Embryonic facial prominence (tissue), 1 donor: Measurements from ENCODE around the gene LHFPL5.

Experiments used
- DNase-seq: peaks from one replicate; pipeline ENCODE4 v3.0.0-alpha.2; 2016; ENCODE audit errors: extremely low spot score

LHFPL5 gene

DNA sequence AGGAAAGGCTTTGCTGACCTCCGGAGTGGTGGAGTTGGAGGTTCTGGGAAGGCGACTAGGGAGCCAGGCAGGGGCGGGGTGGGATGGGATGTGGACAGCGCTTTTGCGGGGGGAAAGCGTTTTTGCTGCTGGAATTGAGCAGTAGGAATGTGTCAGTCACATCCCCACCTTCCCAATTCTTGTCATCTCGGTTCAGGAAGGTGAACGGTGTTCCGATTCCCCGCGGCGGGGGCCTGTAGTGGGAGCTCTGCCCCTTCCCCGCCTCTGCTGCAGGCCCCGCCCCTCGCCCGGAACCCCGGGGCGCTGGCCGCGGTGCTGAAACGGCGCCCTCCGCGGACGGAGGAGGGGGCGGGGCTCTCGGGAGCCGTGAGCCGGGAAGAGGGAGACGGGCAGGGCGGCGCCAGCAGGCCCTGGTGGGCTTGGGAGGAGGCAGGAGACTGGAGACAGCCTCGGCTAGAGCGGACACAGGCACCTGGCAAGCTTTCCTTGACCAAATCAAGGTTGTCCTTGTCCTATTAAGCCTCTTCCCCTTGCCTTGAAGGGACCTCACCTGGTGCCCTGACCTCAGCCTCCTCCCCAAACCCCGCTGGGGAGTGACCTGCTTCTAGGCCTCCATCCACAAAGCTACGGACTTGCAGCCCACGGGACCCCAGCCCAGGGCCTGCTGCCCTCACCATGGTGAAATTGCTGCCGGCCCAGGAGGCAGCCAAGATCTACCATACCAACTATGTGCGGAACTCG is at the start of gene LHFPL5:
Gene LHFPL5, plus strand, starts transcription at position 357 of the 741 bp plus-strand sequence. Its CDS starts 319 bp downstream, at position 676.
- no peak for DNase-seq

DNA sequence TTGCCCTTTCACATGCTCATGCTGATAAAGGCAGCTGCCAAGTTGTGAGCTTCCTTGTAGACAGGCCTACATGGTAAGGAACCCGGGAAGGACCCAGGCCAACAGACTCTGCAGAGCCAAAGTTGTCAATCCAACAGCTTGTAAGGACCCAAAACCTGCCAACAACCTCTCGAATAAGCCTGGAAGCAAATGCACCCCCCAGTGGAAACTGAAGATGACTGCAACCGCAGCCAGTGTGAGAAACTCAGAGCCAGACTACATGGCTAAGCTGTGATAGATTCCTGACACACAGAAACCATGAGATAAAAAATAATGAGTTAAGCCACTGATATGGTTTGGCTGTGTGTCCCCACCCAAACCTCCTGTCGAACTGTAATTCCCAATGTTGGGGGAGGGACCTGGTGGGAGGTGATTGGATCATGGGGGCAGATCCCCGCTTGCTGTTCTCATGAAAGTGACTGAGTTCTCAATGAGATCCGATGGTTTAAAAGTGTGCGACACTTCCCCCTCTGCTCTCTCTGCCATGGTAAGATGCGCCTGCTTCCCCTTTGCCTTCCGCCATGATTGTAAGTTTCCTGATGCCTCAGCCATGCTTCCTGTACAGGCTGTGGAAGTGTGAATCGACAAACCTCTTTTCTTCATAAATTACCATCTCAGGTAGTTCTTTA is 47.6 kb upstream of the LHFPL5 start:
- DNase-seq: no peak

DNA sequence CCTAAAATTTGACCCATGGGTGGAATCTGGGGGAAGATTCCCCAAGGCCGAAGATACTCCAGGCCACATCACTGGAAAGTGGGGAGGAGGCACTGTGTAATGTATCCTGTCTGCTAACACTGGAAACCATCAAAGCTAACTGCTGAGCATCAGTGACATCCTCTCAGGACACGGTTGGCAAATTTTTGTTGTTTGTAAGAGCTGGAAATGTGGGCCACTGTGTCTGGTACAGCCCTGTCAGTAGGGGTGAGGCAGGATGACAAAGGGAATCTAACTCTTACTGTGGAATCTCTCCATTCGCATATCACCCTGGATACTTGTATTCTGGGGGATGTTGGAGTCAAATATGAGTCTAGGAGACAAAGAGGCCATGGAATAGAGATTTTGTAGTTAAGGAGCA is 45.7 kb upstream of the LHFPL5 start:
- DNase-seq: no peak

DNA sequence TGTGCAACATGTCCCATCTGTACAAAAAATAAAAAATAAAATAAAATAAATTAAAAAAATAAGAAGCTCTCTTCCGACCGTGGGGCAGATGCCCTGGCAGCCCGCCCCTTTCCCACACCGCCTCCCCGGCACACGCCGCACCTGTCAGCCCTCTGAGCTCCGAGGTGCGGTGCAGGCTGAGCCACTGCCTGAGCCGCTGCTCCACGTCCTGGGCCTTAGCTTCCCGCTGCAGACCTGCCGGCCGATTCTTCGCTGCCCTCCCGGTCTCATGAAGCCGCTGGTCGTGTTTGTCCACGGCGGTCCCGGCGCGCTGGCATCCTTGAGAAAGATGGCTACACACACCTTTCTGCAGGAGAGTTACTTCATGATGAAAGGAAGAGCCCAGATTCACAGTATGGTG is 39.4 kb upstream of the LHFPL5 start:
- no peak for DNase-seq

DNA sequence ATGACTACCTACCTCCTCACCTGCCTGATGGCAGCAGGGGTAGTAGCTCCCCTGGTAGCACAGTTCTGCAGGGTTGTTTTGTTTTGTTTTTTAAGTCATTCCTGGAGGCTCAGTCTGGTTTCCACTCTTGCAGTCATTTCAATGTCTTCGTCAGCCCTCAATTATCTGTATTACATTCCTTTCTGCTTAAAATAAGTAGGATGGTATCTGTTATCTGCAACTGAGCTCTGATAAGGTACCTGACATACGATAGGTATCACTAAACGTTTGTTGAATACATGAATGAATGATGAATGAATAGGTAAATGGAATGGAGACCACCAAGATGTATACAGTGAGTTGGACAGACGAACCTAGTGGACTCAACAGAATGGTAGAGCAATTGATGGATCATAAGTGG is 35.9 kb upstream of the LHFPL5 start:
- DNase-seq: no peak

DNA sequence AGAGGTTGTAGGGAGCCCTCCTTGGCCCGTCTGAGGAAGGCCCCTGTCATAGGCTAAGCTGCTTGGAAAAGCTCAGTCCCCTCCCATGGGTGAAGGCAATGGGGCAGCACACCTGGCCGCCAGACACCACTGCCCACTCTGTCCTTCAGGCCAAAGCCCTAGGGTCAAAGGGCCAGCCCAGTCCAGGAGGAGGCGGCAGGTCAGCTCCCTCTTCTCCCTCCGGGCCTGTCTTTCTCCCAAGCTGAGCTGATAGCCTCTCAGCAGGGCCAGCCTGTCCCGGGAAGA is 33.9 kb upstream of the LHFPL5 start:
- DNase-seq: no peak

DNA sequence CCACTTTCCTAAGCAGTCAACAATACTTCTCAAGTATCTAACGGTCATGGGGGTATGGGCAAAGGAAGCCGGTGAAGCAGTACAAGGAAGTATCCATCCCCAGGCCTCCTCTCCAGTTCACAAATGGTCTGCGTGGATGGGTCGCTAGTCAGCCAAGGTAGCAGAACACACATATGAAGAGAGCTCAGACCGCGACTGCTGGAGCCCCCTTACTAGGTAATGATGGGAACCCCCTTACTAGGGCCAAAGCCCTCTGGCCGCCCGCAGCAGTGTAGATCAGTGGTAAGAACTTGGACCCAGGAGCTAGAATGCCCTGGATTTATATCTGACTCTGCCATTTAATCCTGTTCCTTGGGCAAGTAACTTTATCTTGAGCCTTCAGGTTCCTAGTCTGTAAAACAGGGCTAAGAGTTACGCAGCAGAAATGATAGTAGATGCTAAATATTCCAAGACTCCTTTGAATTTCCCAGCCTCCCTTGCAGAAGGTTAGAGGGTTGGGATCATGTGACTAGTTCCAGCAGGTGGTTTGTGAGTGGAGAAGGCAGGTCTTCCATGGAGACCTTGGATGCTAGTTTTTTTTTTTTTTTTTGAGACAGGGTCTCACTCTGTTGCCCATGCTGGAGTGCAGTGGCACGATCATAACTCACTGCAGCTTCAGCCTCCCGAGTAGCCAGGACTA is 30.9 kb upstream of the LHFPL5 start:
- no peak for DNase-seq

DNA sequence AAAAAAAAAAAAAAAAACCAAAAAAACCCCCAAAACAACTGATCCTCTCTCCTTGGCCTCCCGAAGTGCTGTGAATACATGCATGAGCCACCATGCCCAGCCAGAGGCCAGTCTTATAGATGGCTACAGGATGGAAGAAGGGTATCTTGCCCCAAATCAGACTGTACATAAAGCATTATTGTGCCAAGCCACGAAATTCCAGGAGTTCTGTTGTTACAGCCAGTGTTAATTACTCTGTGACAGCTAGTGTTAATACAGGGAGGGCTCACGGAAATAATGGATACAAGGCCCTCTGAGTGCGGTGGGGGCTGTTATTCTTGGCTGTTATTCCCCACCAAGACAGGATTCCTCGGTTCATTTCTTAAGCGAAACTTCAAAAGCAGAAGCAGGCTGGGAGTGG is 30.1 kb upstream of the LHFPL5 start:
- DNase-seq: no peak

DNA sequence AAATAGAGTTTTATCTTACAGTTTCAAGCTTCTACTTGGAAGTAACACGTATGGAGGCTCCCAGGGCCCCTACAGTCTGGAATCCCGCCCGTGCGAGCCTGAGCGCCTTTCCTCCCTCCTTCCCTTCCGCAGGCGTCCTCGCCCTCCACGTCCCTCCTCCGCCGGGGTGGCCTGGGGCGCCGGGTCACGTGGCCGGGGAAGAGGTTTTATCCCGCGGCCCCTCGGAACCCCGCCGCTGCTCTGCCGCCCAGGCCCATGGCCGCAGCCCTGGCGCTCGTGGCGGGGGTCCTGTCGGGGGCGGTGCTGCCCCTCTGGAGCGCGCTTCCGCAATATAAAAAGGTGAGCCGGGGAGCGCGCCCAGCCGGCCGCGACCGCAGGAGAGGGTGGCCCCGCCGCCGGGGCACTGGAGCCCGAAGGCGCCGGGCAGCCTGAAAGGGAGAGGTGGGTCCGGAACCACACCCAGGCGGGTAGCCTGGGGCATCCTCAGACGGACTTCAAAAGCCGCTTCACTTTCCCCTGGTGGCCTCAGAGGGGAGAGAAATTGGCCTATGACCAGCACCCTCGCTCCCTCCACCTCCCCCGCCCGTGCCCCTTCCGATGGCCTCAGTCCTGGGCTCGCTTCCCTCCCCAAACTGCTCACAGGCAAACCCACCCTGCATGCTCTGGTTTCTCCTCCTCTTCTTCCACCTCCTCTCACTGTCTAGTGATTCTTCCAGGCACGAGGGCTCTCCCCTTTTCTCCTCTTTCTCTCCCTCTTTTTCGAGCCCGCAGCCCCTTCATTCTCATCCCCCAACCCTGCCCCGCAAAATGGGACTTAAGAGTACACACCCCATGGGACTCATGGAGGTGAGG is 28.6 kb upstream of the LHFPL5 start, which contains the start of gene CLPSL2:
Gene CLPSL2, plus strand, starts transcription at position 235 of the 852 bp plus-strand sequence. Its CDS starts 21 bp downstream, at position 256.
- no peak for DNase-seq

DNA sequence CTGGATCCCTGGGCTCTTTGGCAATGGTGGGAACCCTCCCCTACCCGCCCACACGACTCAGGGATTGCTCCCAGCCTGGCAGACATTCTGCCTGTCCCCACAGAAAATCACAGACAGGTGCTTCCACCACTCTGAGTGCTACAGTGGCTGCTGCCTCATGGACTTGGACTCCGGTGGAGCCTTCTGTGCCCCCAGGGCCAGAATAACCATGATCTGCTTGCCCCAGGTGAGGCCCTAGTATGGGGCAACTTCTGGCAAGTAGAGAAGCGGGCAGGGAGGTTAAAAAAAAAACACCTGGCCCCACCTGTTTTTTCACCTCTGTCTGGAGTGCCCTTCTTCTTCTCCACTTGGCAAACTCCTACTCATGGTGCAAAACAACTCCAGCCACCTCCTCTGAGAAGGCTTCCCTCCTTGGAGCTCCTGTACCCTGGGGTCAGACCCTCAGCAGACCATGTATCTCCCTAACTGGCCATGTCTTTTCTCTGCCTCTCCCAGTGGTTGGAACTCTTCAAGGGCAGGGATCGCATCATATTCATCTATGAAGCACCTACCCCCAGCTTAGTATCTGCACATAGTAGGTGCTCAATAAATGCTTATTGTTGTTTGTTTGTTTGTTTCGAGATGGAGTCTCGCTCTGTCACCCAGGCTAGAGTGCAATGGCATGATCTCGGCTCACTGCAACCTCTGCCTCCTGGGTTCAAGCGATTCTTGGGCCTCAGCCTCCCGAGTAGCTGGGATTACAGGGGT is 27.6 kb upstream of the LHFPL5 start:
- no peak for DNase-seq

DNA sequence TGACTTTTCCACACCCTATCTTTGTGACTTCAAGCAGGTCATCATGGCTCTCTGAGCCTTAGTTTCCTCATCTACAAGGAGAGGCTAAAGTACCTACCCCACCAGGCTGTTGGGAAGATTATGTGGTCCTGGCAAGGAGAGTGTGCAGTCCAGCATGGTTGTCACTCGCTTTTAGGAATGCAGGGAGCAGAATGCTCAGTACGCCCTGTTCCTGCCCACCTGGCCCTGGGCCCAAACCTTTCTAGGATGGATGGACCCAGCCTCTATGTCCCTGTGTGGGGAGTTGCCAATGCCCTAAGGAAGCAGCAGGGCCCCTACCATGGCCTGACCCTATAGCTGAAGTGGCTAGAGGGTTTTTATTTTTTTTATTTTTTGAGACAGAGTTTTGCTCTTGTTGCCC is 26.7 kb upstream of the LHFPL5 start:
- no peak for DNase-seq

DNA sequence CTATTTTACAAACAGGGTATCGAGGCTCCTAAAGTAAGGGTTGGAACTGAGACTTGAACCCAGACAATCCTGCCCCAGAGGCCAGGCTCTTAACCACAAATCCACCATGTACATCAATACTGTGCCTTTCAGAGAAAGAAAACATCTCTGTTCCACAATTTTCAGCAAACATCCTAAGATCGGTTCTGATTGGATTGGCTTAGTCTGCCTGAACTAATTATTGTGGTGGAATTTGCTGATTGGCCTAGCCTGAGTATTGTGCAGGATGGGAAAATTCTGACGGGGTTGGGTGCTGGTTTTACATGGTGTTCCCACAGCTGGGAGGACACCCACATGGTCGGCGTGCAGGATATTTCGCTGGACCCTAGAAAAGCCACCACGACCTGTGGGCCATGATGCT is 24.4 kb upstream of the LHFPL5 start, which contains the start of gene CLPSL1:
Gene CLPSL1, plus strand, starts transcription at position 301 of the 400 bp plus-strand sequence. Its CDS starts 92 bp downstream, at position 393.
- no peak for DNase-seq

DNA sequence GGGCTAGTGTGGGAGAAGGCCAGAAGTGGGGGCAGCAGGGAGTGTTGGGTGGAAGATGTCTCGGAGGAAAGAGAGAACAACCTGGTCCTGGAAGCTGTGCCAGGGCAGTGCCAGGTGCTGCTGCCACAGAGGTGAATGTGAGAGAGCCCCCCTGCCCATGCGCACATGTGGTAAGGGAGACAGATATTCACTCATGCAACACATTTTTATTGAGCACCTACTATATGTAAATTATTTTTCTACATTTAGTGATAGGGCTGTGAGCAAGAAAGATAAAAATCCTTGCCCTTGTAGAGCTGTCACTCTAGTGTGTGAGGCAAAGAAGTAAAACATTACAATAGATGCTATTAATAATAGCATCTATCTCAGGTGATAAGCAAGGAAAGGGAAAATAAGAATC is 23.9 kb upstream of the LHFPL5 start:
- no peak for DNase-seq

DNA sequence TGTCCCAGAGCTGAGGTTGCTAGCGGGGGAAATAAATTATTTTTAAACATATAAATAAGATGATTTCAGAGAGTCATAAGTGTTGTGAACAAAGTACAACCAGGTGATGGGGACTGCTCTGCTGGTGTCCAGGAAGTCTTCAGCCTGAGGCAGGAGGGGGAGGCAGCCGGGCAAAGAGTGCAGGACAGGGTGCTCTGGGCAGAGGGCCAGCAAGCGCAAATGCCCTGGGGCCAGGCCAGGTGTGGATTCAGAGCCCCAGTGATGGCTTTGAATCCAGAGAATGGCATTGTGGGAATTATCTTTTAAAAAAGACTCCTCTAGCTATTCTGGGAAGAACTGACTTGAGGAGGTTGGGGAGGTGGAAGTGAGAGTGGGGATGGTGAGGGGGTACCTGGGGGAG is 22.7 kb upstream of the LHFPL5 start:
- DNase-seq: no peak

DNA sequence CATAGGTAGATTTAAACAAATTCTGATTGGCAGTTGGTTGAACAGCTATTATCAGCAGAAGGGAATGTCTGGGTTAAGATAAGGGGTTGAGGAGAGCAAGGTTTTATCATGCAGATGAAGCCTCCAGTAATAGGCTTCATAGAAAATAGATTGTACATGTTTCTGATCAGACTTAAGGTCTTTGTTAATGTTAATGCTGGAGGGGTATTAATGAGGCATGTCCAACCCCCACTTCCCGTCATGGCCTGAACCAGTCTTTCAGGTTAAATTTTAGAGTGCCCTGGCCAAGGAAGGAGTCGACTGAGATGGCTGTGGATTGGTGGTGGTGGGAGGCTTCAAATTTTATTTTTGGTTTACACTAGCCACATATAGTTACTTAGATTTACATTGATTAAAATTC is 21.0 kb upstream of the LHFPL5 start:
- no peak for DNase-seq

DNA sequence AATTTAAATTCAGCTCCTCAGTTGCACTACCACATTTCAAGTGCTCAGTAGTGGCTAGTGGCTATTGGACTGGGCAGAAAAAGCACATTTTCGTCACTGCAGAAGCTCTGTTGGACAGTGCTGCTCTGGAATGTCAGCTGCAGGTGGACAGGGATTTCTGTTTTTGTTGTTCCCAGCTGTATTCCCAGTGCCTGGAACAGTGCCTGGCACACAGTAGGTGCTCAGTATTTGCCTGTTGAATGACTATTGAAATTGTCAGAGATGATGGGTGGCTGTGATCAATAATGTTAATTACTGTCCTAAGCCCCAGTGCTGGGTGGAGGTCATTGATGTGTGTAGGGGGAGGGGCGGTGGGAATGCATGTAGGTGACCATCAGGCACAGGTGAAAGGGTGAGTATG is 18.9 kb upstream of the LHFPL5 start:
- no peak for DNase-seq

DNA sequence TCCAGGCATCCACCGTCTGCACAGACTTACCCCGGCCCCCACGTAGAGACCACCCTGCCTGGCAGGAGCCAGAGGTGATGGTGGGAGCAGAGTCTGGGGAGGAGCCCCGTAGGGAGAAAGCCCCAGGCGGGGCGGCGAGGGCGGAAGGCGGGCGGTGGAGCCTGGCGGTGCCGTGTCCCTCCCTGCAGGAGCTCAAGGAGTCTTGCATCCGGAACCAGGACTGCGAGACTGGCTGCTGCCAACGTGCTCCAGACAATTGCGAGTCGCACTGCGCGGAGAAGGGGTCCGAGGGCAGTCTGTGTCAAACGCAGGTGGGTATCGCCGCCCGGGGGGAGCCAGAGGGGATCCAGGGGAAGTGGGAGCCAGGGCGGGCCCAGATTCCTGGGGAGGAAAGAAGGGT is 18.3 kb upstream of the LHFPL5 start:
- DNase-seq: no peak

DNA sequence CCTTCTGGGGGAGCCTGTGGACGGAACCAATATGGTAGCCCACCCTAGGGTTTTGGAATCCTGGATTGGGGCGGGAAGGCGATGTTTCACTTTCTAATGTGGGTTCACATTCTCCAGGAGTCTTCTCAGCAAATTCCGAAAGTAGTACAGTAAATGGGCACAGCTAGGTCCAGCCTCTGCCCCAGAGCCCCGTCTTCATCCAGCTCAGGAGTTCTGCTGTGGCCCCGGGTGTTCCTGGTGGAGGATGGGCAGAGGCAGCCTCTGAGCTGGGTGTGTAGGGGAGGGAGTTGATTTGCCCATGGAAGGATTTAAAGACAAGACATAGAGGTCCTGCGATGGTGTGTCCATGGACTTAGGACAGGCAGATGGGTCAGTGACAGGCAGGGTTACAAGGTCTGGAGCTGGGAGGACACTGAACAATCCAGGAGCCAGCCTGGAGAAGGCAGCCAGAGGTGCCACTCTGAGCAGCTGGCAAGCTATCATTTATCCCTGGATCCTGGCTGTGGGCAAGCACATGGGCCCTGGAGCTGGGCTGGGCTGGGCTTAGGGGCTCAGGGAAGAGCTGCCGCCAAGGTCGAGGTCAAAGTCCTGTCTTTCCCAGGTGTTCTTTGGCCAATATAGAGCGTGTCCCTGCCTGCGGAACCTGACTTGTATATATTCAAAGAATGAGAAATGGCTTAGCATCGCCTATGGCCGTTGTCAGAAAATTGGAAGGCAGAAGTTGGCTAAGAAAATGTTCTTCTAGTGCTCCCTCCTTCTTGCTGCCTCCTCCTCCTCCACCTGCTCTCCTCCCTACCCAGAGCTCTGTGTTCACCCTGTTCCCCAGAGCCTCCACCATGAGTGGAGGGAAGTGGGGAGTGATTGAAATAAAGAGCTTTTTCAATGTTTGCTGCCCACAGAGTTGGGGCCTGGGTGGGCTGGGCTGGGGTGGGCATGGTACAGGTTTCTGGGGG is 17.6 kb upstream of the LHFPL5 start:
- no peak for DNase-seq

DNA sequence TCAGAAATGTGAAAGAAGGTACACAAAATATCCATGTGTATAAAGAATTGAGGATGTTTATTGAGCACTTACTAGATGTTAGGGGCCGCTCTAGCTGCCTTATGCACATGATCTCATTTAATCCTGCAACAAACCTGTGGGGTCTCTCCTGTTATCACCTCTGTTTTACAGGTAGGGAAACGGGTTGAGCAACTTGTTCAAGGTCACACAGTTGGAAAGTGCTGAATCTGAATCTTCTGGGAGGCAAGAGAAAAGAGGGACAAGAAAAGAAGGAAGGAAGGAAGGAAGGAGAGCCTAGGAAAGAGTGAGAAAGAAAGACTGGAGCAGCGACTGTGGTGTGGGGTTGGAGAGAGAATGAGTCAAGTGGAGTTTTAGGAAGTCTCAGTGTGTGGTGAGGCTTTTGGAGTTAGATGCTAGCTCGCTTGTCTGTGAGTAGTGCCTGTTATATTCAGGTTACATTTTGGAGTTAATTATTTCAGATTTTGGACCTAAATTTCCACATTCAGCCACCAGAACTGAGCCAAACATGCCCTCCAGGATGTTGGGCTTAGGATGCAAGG is 16.6 kb upstream of the LHFPL5 start:
- DNase-seq: no peak

DNA sequence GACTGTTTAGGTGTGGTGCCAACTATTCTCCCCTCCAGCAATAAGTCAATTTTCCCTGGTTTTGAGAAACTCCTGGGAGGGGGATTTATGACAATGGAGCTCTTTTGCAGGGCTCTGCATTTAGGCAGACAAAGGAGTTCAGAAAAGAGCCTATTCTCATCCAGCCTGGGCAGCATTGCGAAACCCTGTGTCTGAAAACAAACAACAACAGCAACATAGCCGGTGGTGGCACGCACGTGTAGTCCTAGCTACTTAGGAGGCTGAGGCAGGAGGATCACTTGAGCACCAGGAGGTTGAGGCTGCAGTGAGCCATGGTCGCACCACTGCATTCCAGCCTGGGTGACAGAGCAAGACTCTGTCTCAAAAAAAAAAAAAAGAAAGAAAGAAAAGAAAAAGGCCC is 14.5 kb upstream of the LHFPL5 start:
- no peak for DNase-seq
